Myocyte (in vitro differentiated cells): ENCODE results near the gene NSG2. TPM values are rescaled to one million over a fixed set of nuclear protein-coding genes. Genes with fewer than 3 reads are reported as not detected.

Experiments used
- DNase-seq: peaks from one replicate; pipeline ENCODE4 v3.0.0-alpha.2; 2012; ENCODE audit warnings: low read depth
- total RNA-seq: library from RNA; depleted of rRNA; stranded (reverse); fragments of >200 nt; gene quantifications from 2 replicates; pipeline ENCODE4 v1.2.3, GENCODE V29; 2014

NSG2 gene
- total RNA-seq, 1 donor from 2014 or later: 0.13 TPM

GRCh38 chr5:174059247-174059646 is 13.7 kb downstream of the NSG2 start:
- no peak for DNase-seq

GRCh38 chr5:174063082-174063756 is 17.7 kb downstream of the NSG2 start:
- no peak for DNase-seq

- DNase-seq: no peak
Observed at GRCh38 chr5:174064171-174064570, 18.7 kb downstream of the NSG2 start.

- DNase-seq: no peak
Observed at GRCh38 chr5:174065528-174066197, 20.2 kb downstream of the NSG2 start.

- no peak for DNase-seq
Observed at GRCh38 chr5:174067499-174067898, 22.0 kb downstream of the NSG2 start.

- DNase-seq: no peak
Observed at GRCh38 chr5:174071484-174071883, 26.0 kb downstream of the NSG2 start.

- DNase-seq: no peak
Observed at GRCh38 chr5:174073122-174073660, 27.7 kb downstream of the NSG2 start.

- no peak for DNase-seq
Observed at GRCh38 chr5:174074369-174074768, 28.9 kb downstream of the NSG2 start.

- no peak for DNase-seq
Observed at GRCh38 chr5:174078416-174078815, 32.9 kb downstream of the NSG2 start.

- DNase-seq: no peak
Observed at GRCh38 chr5:174082286-174082685, 36.8 kb downstream of the NSG2 start.

GRCh38 chr5:174083056-174083827 is 37.7 kb downstream of the NSG2 start:
- no peak for DNase-seq

GRCh38 chr5:174084691-174085154 is 39.2 kb downstream of the NSG2 start:
- DNase-seq: no peak

- DNase-seq: no peak
Observed at GRCh38 chr5:174086751-174087150, 41.2 kb downstream of the NSG2 start.

GRCh38 chr5:174087783-174088182 is 42.3 kb downstream of the NSG2 start:
- DNase-seq: no peak

- no peak for DNase-seq
Observed at GRCh38 chr5:174090129-174090528, 44.6 kb downstream of the NSG2 start.

- no peak for DNase-seq
Observed at GRCh38 chr5:174093123-174093522, 47.6 kb downstream of the NSG2 start.

- no peak for DNase-seq
Observed at GRCh38 chr5:174094857-174095606, 49.5 kb downstream of the NSG2 start.

GRCh38 chr5:174096619-174097018 is 51.1 kb downstream of the NSG2 start:
- no peak for DNase-seq

GRCh38 chr5:174097486-174098185 is 52.1 kb downstream of the NSG2 start:
- DNase-seq: no peak

- DNase-seq: no peak
Observed at GRCh38 chr5:174098694-174099093, 53.2 kb downstream of the NSG2 start.

- no peak for DNase-seq
Observed at GRCh38 chr5:174100490-174100889, 55.0 kb downstream of the NSG2 start.
